WTC11 (cell line): ENCODE results near the gene EVI5L. TPM values are rescaled to one million over a fixed set of nuclear protein-coding genes. Genes with fewer than 3 reads are reported as not detected.

Source experiments
- ATAC-seq: fragments of 200-7000 bp; cut with Tn5 transposase; 2 replicates; pipeline ENCODE4 v1.10.0; 2021; ENCODE audit warnings: mild to moderate bottlenecking, moderate library complexity
- CTCF ChIA-PET: fragments of 300-600 bp; sonication (Branson Sonifier 250); formaldehyde crosslinking; loops from one replicate; lab custom pipeline; 2021; ENCODE audit warnings: antibody characterized with exemption; lab: Charles Lee
- POLR2A ChIA-PET: fragments of 350-600 bp; sonication (Branson Sonifier 250); formaldehyde crosslinking; loops from one replicate; lab custom pipeline; 2021; ENCODE audit warnings: antibody characterized with exemption; lab: Charles Lee
- DNase-seq: peaks from one replicate; pipeline ENCODE4 v3.0.0; 2021; ENCODE audit warnings: low spot score
- H3K27ac Mint-ChIP-seq: 2 replicates; pipeline ENCODE4 v1.8.0; 2021; ENCODE audit warnings: mixed read lengths
- H3K27me3 Mint-ChIP-seq: 2 replicates; pipeline ENCODE4 v1.8.0; 2021; ENCODE audit warnings: low read depth, mild to moderate bottlenecking, moderate library complexity, mixed read lengths
- H3K36me3 Mint-ChIP-seq: 2 replicates; pipeline ENCODE4 v1.8.0; 2021; ENCODE audit warnings: mixed read lengths
- H3K4me1 Mint-ChIP-seq: 2 replicates; pipeline ENCODE4 v1.8.0; 2022; ENCODE audit warnings: mixed read lengths
- H3K4me3 Mint-ChIP-seq: 2 replicates; pipeline ENCODE4 v1.8.0; 2021; ENCODE audit warnings: mild to moderate bottlenecking, moderate library complexity, mixed read lengths
- H3K9me3 Mint-ChIP-seq: 2 replicates; pipeline ENCODE4 v1.8.0; 2021; ENCODE audit warnings: mixed read lengths
- ARID4B ChIP-seq: sonication (generic); formaldehyde crosslinking; IDR thresholded peaks from 2 replicates; pipeline ENCODE4 v1.8.0; 2023; ENCODE audit warnings: missing genetic modification reagents, mild to moderate bottlenecking, borderline replicate concordance
- E2F1 ChIP-seq: sonication (generic); formaldehyde crosslinking; IDR thresholded peaks from 2 replicates; pipeline ENCODE4 v1.8.0; 2022; ENCODE audit warnings: mild to moderate bottlenecking, missing genetic modification reagents
- EMX1 ChIP-seq: fragments of 250-450 bp; sonication (Bioruptor Pico); IDR thresholded peaks from 2 replicates; pipeline ENCODE4 v1.8.0; 2021; ENCODE audit warnings: mild to moderate bottlenecking
- ERG ChIP-seq: fragments of 250-450 bp; sonication (Bioruptor Pico); IDR thresholded peaks from 2 replicates; pipeline ENCODE4 v1.8.0; 2021; ENCODE audit warnings: mild to moderate bottlenecking
- GRHL2 ChIP-seq: fragments of 250-450 bp; sonication (Bioruptor Pico); IDR thresholded peaks from 2 replicates; pipeline ENCODE4 v1.8.0; 2022; ENCODE audit warnings: mild to moderate bottlenecking, moderate library complexity; ENCODE audit not compliant: insufficient replicate concordance, severe bottlenecking
- JAZF1 ChIP-seq: fragments of 250-450 bp; sonication (Bioruptor Pico); IDR thresholded peaks from 2 replicates; pipeline ENCODE4 v1.9.0; 2021; ENCODE audit warnings: moderate library complexity, mild to moderate bottlenecking, inconsistent platforms
- JUN ChIP-seq: sonication (generic); formaldehyde crosslinking; IDR thresholded peaks from 2 replicates; pipeline ENCODE4 v1.8.0; 2023; ENCODE audit warnings: mild to moderate bottlenecking, missing genetic modification reagents
- MYBL2 ChIP-seq: sonication (generic); formaldehyde crosslinking; IDR thresholded peaks from 2 replicates; pipeline ENCODE4 v1.8.1; 2023; ENCODE audit warnings: mild to moderate bottlenecking, moderate library complexity, missing genetic modification reagents
- PRRX2 ChIP-seq: fragments of 250-450 bp; sonication (Bioruptor Pico); IDR thresholded peaks from 2 replicates; pipeline ENCODE4 v1.8.0; 2021; ENCODE audit warnings: mild to moderate bottlenecking
- SMAD3 ChIP-seq: sonication (generic); formaldehyde crosslinking; IDR thresholded peaks from 2 replicates; pipeline ENCODE4 v1.8.0; 2022; ENCODE audit warnings: missing genetic modification reagents, mild to moderate bottlenecking, borderline replicate concordance
- USF2 ChIP-seq: sonication (generic); formaldehyde crosslinking; IDR thresholded peaks from 2 replicates; pipeline ENCODE4 v1.8.1; 2023; ENCODE audit warnings: mild to moderate bottlenecking, missing genetic modification reagents, moderate library complexity
- ZNF138 ChIP-seq: sonication (generic); formaldehyde crosslinking; conservative IDR thresholded peaks from 2 replicates; pipeline ENCODE4 v1.8.1; 2022; ENCODE audit warnings: mild to moderate bottlenecking, moderate library complexity, missing genetic modification reagents
- ZNF671 ChIP-seq: fragments of 250-450 bp; sonication (Bioruptor Pico); IDR thresholded peaks from 2 replicates; pipeline ENCODE4 v1.8.0; 2021; ENCODE audit warnings: mild to moderate bottlenecking
- total RNA-seq: library from RNA; stranded (reverse); gene quantifications from 3 replicates; pipeline ENCODE4 v1.2.3, GENCODE V29; 2021
- TF ChIP-seq, protein P1 (sequence below): sonication (generic); formaldehyde crosslinking; IDR thresholded peaks from 2 replicates; pipeline ENCODE4 v1.8.1; 2023; ENCODE audit warnings: mild to moderate bottlenecking, moderate library complexity, missing genetic modification reagents
- TF ChIP-seq, protein P2 (sequence below): sonication (generic); formaldehyde crosslinking; IDR thresholded peaks from 2 replicates; pipeline ENCODE4 v1.8.1; 2022; ENCODE audit warnings: mild to moderate bottlenecking, moderate library complexity, missing genetic modification reagents
- TF ChIP-seq, protein P3 (sequence below): fragments of 200-600 bp; IDR thresholded peaks from 2 replicates; pipeline ENCODE4 v1.8.0; 2022; ENCODE audit warnings: antibody characterized with exemption
- TF ChIP-seq, protein P4 (sequence below): fragments of 250-450 bp; sonication (Bioruptor Pico); IDR thresholded peaks from 2 replicates; pipeline ENCODE4 v1.9.0; 2021; ENCODE audit warnings: mild to moderate bottlenecking
- TF ChIP-seq, protein P5 (sequence below): sonication (generic); formaldehyde crosslinking; IDR thresholded peaks from 2 replicates; pipeline ENCODE4 v1.8.1; 2023; ENCODE audit warnings: mild to moderate bottlenecking, missing genetic modification reagents, borderline replicate concordance

The EVI5L gene
- total RNA-seq, 1 experiment from 2014 or later: 10.5 TPM

GRCh38 chr19:7885818-7886217 lies 55.8 kb downstream of the EVI5L start (continued):
- TF ChIP-seq, protein P1, sequence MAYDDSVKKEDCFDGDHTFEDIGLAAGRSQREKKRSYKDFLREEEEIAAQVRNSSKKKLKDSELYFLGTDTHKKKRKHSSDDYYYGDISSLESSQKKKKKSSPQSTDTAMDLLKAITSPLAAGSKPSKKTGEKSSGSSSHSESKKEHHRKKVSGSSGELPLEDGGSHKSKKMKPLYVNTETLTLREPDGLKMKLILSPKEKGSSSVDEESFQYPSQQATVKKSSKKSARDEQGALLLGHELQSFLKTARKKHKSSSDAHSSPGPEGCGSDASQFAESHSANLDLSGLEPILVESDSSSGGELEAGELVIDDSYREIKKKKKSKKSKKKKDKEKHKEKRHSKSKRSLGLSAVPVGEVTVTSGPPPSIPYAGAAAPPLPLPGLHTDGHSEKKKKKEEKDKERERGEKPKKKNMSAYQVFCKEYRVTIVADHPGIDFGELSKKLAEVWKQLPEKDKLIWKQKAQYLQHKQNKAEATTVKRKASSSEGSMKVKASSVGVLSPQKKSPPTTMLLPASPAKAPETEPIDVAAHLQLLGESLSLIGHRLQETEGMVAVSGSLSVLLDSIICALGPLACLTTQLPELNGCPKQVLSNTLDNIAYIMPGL (CRISPR knock-in tag): no peak
- TF ChIP-seq, protein P2, sequence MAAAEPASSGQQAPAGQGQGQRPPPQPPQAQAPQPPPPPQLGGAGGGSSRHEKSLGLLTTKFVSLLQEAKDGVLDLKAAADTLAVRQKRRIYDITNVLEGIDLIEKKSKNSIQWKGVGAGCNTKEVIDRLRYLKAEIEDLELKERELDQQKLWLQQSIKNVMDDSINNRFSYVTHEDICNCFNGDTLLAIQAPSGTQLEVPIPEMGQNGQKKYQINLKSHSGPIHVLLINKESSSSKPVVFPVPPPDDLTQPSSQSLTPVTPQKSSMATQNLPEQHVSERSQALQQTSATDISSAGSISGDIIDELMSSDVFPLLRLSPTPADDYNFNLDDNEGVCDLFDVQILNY (CRISPR knock-in tag): no peak
- TF ChIP-seq JUN (no peak), PRRX2 (no peak), EMX1 (CRISPR knock-in tag) (no peak), E2F1 (CRISPR knock-in tag) (no peak), ZNF138 (no peak), ERG (CRISPR knock-in tag) (no peak), ARID4B (CRISPR knock-in tag) (no peak)
- TF ChIP-seq, protein P3, sequence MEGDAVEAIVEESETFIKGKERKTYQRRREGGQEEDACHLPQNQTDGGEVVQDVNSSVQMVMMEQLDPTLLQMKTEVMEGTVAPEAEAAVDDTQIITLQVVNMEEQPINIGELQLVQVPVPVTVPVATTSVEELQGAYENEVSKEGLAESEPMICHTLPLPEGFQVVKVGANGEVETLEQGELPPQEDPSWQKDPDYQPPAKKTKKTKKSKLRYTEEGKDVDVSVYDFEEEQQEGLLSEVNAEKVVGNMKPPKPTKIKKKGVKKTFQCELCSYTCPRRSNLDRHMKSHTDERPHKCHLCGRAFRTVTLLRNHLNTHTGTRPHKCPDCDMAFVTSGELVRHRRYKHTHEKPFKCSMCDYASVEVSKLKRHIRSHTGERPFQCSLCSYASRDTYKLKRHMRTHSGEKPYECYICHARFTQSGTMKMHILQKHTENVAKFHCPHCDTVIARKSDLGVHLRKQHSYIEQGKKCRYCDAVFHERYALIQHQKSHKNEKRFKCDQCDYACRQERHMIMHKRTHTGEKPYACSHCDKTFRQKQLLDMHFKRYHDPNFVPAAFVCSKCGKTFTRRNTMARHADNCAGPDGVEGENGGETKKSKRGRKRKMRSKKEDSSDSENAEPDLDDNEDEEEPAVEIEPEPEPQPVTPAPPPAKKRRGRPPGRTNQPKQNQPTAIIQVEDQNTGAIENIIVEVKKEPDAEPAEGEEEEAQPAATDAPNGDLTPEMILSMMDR: no peak
- TF ChIP-seq, all 79 proteins: peak for 0

- H3K4me1 Mint-ChIP-seq: peaks cover 3% of the 10 kb centered on the region
- H3K36me3 Mint-ChIP-seq: no peaks in the 10 kb centered on the region
- peak; percentile 6; the same call in 1 of the 2 replicates for ATAC-seq
- no peak for DNase-seq
- ChIA-PET CTCF (interaction anchor here (0.6 to 4.7 kb wide), 10 partner anchors 13 to 108 kb away, joined by 3 to 30 read pairs (median 9); partner anchors contain the start of genes MAP2K7 and SNAPC2), POLR2A (interaction anchor here (1.0 to 2.3 kb wide), 3 partner anchors 12 to 16 kb away, joined by 3 to 6 read pairs (median 5); partner anchors contain the start of gene MAP2K7)
- H3K27ac Mint-ChIP-seq: no peak overlapping the region
- H3K4me3 Mint-ChIP-seq: peak overlapping the region; percentile 54
- no peaks in the 10 kb centered on the region for H3K9me3 Mint-ChIP-seq
- peaks cover 56% of the 10 kb centered on the region for H3K27me3 Mint-ChIP-seq
- TF ChIP-seq SMAD3: no peak
- TF ChIP-seq PRRX2: no peak
- TF ChIP-seq, protein P4, sequence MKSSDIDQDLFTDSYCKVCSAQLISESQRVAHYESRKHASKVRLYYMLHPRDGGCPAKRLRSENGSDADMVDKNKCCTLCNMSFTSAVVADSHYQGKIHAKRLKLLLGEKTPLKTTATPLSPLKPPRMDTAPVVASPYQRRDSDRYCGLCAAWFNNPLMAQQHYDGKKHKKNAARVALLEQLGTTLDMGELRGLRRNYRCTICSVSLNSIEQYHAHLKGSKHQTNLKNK (CRISPR knock-in tag): no peak
- no peak for TF ChIP-seq JAZF1 (CRISPR knock-in tag)
- TF ChIP-seq, protein P5, sequence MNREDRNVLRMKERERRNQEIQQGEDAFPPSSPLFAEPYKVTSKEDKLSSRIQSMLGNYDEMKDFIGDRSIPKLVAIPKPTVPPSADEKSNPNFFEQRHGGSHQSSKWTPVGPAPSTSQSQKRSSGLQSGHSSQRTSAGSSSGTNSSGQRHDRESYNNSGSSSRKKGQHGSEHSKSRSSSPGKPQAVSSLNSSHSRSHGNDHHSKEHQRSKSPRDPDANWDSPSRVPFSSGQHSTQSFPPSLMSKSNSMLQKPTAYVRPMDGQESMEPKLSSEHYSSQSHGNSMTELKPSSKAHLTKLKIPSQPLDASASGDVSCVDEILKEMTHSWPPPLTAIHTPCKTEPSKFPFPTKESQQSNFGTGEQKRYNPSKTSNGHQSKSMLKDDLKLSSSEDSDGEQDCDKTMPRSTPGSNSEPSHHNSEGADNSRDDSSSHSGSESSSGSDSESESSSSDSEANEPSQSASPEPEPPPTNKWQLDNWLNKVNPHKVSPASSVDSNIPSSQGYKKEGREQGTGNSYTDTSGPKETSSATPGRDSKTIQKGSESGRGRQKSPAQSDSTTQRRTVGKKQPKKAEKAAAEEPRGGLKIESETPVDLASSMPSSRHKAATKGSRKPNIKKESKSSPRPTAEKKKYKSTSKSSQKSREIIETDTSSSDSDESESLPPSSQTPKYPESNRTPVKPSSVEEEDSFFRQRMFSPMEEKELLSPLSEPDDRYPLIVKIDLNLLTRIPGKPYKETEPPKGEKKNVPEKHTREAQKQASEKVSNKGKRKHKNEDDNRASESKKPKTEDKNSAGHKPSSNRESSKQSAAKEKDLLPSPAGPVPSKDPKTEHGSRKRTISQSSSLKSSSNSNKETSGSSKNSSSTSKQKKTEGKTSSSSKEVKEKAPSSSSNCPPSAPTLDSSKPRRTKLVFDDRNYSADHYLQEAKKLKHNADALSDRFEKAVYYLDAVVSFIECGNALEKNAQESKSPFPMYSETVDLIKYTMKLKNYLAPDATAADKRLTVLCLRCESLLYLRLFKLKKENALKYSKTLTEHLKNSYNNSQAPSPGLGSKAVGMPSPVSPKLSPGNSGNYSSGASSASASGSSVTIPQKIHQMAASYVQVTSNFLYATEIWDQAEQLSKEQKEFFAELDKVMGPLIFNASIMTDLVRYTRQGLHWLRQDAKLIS (CRISPR knock-in tag): no peak
- no peak for TF ChIP-seq GRHL2 (CRISPR knock-in tag)
- no peak for TF ChIP-seq ZNF671 (CRISPR knock-in tag)
- TF ChIP-seq MYBL2 (CRISPR knock-in tag): no peak
- no peak for TF ChIP-seq USF2
Observed at GRCh38 chr19:7887408-7888144, 57.6 kb downstream of the EVI5L start.
